Subcutaneous abdominal adipose tissue (tissue), 5 donors: ENCODE measurements around the gene WTIP.
"Not testable (repeated sequence)": the region's sequence is repeated elsewhere in the genome, so short reads cannot be mapped to it uniquely, and the experiment has no call there.

Experiments used
- H3K27ac ChIP-seq: one replicate; pipeline ENCODE4 v1.7.0; 2013; ENCODE audit warnings: low read depth, mild to moderate bottlenecking, inconsistent platforms, low read length, moderate library complexity
- H3K27me3 ChIP-seq, 5 donors: one replicate each; pipeline ENCODE4 v1.7.0; 2013; ENCODE audit warnings: low read length in 5 of 5, inconsistent platforms in 1 of 5; ENCODE audit not compliant: control insufficient read depth in 5 of 5, insufficient read depth in 4 of 5
- H3K36me3 ChIP-seq, 5 donors: one replicate each; pipeline ENCODE4 v1.7.0; 2013; ENCODE audit warnings: low read length in 5 of 5; ENCODE audit not compliant: control insufficient read depth in 5 of 5, insufficient read depth in 5 of 5
- H3K4me1 ChIP-seq, 5 donors: one replicate each; pipeline ENCODE4 v1.7.0; 2013; ENCODE audit warnings: low read length in 5 of 5, mild to moderate bottlenecking in 3 of 5, moderate library complexity in 1 of 5; ENCODE audit not compliant: control insufficient read depth in 5 of 5, insufficient read depth in 5 of 5
- H3K4me3 ChIP-seq, 5 donors: one replicate each; pipeline ENCODE4 v1.7.0; 2013; ENCODE audit warnings: low read length in 5 of 5, low read depth in 1 of 5
- H3K9ac ChIP-seq, 5 donors: one replicate each; pipeline ENCODE4 v1.7.0; 2013; ENCODE audit warnings: low read length in 5 of 5, mild to moderate bottlenecking in 4 of 5, moderate library complexity in 3 of 5
- H3K9me3 ChIP-seq, 5 donors: one replicate each; pipeline ENCODE4 v1.7.0; 2013; ENCODE audit warnings: low read length in 5 of 5; ENCODE audit not compliant: control insufficient read depth in 5 of 5
- donor health status: healthy.
- donor health status: healthy.
- donor health status: healthy.
- donor health status: healthy.
- donor health status: healthy.

WTIP gene

GRCh38 chr19:34475975-34476594, 5.5 kb upstream of the WTIP start:
- H3K9ac ChIP-seq: no peak overlapping the region
- H3K4me1 ChIP-seq: peaks cover 0 to 20% (median 12%) of the 10 kb centered on the region in 5 donors
- H3K27ac ChIP-seq: no peak overlapping the region
- H3K36me3 ChIP-seq: peaks cover 0 to 30% (median 17%) of the 10 kb centered on the region in 5 donors
- H3K9me3 ChIP-seq: no peaks in the 10 kb centered on the region
- no peaks in the 10 kb centered on the region for H3K27me3 ChIP-seq
- H3K4me3 ChIP-seq: no peak overlapping the region

- H3K9me3 ChIP-seq, H3K4me3 ChIP-seq, H3K27ac ChIP-seq, H3K36me3 ChIP-seq, H3K27me3 ChIP-seq, H3K9ac ChIP-seq: not testable (repeated sequence)
- peaks cover 0 to 29% (median 25%) of the 10 kb centered on the region in 5 donors for H3K4me1 ChIP-seq
These were observed 3.1 kb upstream of the WTIP start for GRCh38 chr19:34478496-34478895.

DNA sequence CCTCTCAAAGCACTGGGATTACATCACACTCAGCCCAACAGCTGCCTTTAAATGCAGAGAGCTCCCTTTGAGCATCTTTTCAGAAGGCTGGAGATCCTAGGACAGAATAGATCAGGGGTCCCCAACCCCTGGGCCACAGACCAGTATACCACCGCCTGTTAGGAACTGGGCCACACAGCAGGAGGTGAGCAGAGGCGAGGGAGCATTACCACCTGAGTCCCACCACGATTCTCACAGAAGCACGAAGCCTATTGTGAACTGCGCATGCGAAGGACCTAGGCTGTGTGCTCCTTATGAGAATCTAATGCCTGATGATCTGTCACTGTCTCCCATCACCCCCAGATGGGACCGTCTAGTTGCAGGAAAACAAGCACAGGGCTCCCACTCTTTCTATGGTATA, 2.2 kb upstream of the WTIP start:
- Histone ChIP-seq H3K27ac (no peak overlapping the region), H3K9ac (no peak overlapping the region), H3K9me3 (no peaks in the 10 kb centered on the region), H3K27me3 (no peaks in the 10 kb centered on the region), H3K36me3 (no peaks in the 10 kb centered on the region), H3K4me3 (no peak overlapping the region), H3K4me1 (peaks cover 0 to 36% (median 31%) of the 10 kb centered on the region in 5 donors)

GRCh38 chr19:34480491-34480890, 1.1 kb upstream of the WTIP start:
- Histone ChIP-seq H3K9me3 (no peaks in the 10 kb centered on the region), H3K4me3 (peak overlapping the region in 2 of 5 donors; percentile 63 to 69), H3K9ac (peak overlapping the region in 1 of 5 donors; percentile 77), H3K36me3 (no peaks in the 10 kb centered on the region), H3K27me3 (no peaks in the 10 kb centered on the region), H3K4me1 (peaks cover 0 to 30% (median 28%) of the 10 kb centered on the region in 5 donors), H3K27ac (peak overlapping the region; percentile 69)

- Histone ChIP-seq H3K27ac (no peak overlapping the region), H3K9ac (peak overlapping the region in 2 of 5 donors; percentile 32 to 70), H3K4me1 (peaks cover 0 to 36% (median 27%) of the 10 kb centered on the region in 5 donors)
These were observed 362 bp downstream of the WTIP start for GRCh38 chr19:34481861-34482379.

DNA sequence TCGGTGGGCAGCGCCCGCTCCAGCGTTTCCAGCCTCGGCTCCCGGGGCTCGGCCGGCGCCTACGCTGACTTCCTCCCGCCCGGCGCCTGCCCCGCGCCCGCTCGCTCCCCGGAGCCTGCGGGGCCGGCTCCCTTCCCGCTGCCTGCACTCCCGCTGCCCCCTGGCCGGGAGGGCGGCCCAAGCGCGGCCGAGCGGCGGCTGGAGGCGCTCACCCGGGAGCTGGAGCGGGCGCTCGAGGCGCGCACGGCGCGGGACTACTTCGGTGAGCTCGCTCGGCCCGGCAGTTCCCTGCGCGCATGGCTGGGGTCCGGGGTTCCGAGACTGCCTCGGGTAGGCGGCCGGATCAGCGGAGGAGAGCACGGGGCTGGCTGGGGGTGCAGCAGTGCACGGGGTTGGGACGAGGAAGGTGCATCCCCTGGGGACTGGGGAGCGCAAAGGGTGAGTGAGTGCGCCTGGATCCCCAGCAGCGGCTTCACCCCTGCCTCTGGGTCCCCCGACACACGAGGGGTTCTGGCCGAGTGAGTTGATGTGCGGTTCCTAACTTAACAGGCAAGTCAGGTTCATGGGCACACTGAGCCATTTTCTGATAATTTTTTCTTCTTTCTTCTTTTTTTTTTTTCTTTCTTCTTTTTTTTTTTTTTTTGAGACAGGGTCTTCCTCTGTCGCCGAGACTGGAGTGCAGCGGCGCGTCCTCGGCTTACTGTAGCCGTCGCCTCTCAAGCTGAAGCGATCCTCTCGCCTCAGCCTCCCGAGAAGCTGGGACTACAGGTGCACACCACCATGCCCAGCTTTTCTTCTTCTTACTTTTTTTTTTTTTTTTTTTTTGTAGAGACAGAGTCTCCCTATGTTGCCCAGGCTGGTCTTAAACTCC, 1.1 kb downstream of the WTIP start:
- peak overlapping the region in 4 of 5 donors; percentile 32 to 71 (median 70) for H3K9ac ChIP-seq
- no peaks in the 10 kb centered on the region for H3K9me3 ChIP-seq
- no peak overlapping the region for H3K27ac ChIP-seq
- H3K4me1 ChIP-seq: peaks cover 0 to 36% (median 27%) of the 10 kb centered on the region in 5 donors
- no peaks in the 10 kb centered on the region for H3K36me3 ChIP-seq
- no peaks in the 10 kb centered on the region for H3K27me3 ChIP-seq
- H3K4me3 ChIP-seq: peak overlapping the region; percentile 61 to 80 (median 77)

More at GRCh38 chr19:34481861-34482379, 362 bp downstream of the WTIP start:
- no peaks in the 10 kb centered on the region for H3K36me3 ChIP-seq
- H3K4me3 ChIP-seq: peak overlapping the region in 4 of 5 donors; percentile 73 to 80 (median 78)
- no peaks in the 10 kb centered on the region for H3K27me3 ChIP-seq
- H3K9me3 ChIP-seq: no peaks in the 10 kb centered on the region

- H3K27ac ChIP-seq: no peak overlapping the region
- peaks cover 0 to 2% (median 0%) of the 10 kb centered on the region in 5 donors for H3K36me3 ChIP-seq
- H3K9me3 ChIP-seq: no peaks in the 10 kb centered on the region
- peaks cover 0 to 36% (median 27%) of the 10 kb centered on the region in 5 donors for H3K4me1 ChIP-seq
- H3K4me3 ChIP-seq: no peak overlapping the region
- peak overlapping the region in 1 of 5 donors; percentile 47 for H3K9ac ChIP-seq
- H3K27me3 ChIP-seq: no peaks in the 10 kb centered on the region
These were observed 2.8 kb downstream of the WTIP start for GRCh38 chr19:34484328-34484727.

DNA sequence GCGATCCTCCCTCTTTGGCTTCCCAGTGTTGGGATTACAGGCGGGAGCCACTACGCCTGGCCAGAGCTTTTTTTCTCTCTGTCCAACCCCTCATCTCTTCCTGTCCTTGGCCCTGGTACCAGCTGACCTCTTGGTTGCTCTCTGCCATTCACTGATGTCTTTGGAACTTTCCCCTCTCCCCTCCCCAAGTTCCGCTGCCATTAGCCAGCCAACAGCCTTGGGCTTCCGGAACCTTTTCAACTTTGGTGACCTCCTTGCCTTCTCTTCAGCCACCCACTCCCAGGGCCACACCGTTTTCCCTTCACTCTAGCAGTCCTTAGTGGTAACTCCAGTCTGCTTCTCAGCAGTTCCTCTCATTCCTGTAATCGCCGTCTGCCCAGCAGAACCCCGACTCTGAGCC, 4.3 kb downstream of the WTIP start:
- Histone ChIP-seq H3K9me3 (no peaks in the 10 kb centered on the region), H3K9ac (peak overlapping the region in 1 of 5 donors; percentile 21), H3K4me3 (no peak overlapping the region), H3K27me3 (no peaks in the 10 kb centered on the region), H3K36me3 (peaks cover 0 to 14% (median 10%) of the 10 kb centered on the region in 5 donors), H3K27ac (no peak overlapping the region), H3K4me1 (peaks cover 0 to 32% (median 24%) of the 10 kb centered on the region in 5 donors)

DNA sequence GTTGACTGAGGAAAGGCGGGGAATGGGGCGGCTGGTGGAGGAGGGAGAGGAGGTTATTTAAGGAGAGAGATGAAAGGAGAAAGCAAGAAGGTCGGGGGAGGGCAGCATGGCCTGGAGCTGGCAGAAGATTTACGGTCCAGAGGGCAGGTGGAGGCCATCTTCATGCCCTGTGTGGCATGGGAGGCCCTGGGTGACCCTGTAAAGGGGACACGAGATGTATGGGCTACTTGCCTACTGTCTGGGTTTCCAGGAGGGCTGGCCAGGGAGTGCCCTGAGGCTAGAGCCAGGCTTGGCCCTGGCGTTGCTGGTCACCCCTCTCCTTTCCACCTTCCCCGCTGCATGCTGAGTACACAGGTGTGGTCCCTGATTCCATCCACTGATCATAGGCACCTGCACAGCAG, 6.1 kb downstream of the WTIP start:
- Histone ChIP-seq H3K4me1 (peaks cover 0 to 24% (median 17%) of the 10 kb centered on the region in 5 donors), H3K27ac (no peak overlapping the region), H3K27me3 (no peaks in the 10 kb centered on the region), H3K9me3 (no peaks in the 10 kb centered on the region), H3K4me3 (no peak overlapping the region), H3K36me3 (peaks cover 0 to 24% (median 14%) of the 10 kb centered on the region in 5 donors), H3K9ac (no peak overlapping the region)

- Histone ChIP-seq H3K4me1 (peaks cover 0 to 11% (median 4%) of the 10 kb centered on the region in 5 donors), H3K27ac (no peak overlapping the region), H3K4me3 (no peak overlapping the region), H3K9me3 (no peaks in the 10 kb centered on the region), H3K27me3 (no peaks in the 10 kb centered on the region), H3K36me3 (peaks cover 0 to 39% (median 28%) of the 10 kb centered on the region in 5 donors), H3K9ac (no peak overlapping the region)
These were observed 7.6 kb downstream of the WTIP start for GRCh38 chr19:34489175-34489574.
